NCI-H748 (cell line): ENCODE results near the gene TGFBI.

Experiments used
- DNase-seq: peaks from one replicate; lab custom pipeline; 2025; ENCODE audit not compliant: unreplicated experiment; lab: John Stamatoyannopoulos, UW

TGFBI gene

DNA sequence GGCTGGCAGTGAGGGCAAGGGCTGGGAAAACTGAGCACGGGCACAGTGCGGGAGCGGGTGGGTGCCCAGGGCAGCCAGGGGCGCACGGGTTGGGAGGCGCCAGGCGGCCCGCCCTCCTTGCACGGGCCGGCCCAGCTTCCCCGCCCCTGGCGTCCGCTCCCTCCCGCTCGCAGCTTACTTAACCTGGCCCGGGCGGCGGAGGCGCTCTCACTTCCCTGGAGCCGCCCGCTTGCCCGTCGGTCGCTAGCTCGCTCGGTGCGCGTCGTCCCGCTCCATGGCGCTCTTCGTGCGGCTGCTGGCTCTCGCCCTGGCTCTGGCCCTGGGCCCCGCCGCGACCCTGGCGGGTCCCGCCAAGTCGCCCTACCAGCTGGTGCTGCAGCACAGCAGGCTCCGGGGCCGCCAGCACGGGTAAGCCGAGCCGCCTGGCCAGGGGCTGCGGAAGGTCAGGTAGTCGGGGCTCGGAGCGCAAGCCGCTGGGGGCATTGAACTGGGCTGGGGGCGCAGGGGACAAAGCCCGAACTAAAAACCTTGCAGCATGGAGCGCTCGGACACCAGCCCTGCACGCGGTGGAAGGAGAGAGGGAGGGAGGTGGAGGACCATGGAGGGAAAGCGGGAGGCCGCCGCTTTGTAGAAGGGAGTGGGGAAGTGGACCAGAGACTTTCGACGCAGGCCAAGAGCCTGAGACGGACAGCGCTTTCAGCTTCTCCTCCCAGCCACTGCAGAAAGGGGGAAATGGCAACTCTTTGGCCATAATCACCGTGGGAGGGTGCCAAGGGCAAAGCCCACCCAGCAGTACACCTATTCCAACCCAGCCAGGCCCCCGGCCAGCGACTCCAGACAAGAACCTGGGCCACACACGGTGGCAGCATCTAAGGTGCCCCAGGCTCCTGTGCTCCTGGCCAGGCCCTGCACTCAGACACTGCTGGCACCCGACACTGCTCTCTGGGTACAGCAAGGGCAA lies at the start of gene TGFBI:
Gene TGFBI (plus strand): TSS at position 207 of the 961 bp plus-strand sequence. CDS start 68 bp downstream, at position 275.
- no peak for DNase-seq

GRCh38 chr5:135978993-135979392 lies 49.8 kb upstream of the TGFBI start:
- DNase-seq = no peak

- DNase-seq = no peak
Measured at GRCh38 chr5:135979510-135979909, 49.3 kb upstream of the TGFBI start.

DNA sequence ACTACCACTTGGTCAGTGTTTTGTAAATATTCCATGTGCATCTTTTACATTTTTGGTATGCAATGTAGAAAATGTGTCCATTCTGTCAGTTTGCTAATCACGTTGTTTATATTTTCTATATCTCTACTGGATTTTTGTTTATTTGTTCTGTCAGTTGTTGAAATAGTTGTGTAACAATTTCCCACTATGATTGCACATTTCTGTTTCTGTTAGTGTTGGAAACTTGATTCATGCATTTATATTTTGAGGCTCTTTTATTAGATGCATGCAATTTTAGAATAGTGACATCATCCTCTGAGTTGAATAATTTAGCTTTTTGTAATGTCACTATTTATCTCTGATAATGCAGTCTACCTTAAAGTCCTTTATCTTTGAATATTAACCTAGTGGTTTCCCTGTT lies 48.2 kb upstream of the TGFBI start:
- DNase-seq = no peak

DNA sequence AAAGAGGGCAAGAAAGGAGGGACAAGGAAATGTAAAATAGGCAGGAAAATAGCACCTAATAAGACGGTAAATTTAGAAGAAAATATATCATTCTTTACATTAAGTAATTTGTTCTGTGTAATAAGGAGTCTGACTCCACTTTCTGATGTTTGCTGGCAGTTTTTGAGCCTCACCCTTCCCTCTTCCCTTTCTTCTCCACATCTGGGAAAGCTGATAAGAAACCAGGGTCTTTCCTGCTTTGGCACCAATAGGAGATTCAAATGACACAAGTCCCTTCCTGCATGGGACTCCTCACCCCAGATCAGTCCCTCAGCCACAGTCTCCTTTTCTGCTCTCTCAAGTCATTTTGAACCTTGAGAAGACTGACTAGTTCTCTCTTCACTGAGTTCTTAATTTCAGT lies 42.8 kb upstream of the TGFBI start:
- no peak for DNase-seq

DNA sequence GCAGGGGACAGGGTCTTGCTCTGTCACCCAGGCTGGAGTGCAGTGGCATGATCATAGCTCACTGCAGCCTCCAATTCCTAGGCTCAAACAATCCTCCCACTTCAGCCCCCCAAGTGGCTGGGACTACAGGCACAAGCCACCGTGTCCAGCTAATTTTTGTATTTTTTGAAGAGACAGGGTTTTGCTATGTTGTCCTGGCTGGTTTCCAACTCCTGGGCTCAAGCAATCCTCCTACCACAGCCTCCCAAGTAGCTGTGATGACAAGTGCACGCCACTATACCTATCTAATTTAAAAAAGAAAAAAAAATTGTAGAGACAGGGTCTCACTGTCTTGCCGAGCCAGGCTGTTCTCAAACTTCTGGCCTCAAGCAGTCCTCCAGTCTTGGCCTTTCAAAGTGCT lies 42.4 kb upstream of the TGFBI start:
- DNase-seq = no peak

DNA sequence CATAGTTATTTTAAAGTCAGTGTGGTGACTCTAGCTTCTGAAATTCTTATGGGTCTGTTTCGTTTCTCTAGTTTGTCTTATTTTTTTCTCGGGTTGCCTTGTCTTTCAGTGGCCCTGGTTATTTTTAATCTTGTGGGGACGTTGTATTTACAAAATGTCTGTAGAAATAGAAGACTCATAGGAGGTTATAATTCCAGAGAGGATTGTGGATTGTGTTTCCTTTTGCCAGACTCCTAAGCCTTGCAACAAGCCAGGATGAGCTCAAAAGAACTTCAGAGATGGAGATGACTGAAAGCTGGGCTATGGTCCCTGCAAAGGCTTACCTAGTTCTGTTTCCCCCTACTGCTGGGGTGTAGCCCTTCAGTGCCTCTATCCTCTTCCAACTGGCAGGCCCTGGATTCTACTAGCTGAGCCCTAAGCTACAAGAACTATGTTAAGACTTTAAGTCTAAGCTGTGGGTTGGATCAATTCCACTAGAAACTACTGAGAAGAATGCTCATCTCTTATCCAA lies 41.8 kb upstream of the TGFBI start:
- no peak for DNase-seq

DNA sequence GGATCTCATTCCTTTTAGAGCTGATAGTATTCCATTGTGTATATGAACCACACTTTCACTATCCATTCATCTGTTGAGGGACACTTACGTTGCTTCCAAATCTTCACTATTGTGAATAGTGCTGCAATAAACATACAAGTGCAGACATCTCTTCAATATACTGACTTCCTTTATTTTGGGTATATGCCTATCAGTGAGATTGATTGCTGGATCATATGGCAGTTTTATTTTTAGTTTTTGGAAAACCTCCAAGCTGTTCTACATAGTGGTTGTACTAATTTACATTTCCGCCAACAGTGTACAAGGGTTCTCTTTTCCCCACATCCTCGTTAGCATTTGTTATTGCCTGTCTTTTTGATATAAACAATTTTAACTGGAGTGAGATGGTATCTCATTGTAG lies 40.2 kb upstream of the TGFBI start:
- DNase-seq = no peak

DNA sequence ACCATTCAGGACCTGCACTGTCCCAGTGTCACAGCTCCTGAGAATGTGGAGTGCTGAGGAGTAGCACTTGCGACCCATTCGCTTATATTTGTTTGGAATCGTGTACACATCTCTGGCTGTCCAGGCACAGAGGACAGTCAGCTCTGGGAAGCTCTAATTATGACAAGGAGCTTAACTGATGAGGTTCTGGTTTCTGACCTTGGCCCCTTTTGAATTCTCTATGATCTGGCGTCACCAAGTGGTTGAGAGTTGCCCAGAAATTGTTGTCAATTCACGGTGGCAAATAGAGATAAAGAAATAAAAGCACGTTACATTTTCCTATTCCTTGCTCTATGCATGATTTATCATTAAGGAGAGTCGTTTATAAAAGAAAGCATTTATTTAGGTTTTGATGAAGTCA lies 39.1 kb upstream of the TGFBI start:
- DNase-seq = no peak

DNA sequence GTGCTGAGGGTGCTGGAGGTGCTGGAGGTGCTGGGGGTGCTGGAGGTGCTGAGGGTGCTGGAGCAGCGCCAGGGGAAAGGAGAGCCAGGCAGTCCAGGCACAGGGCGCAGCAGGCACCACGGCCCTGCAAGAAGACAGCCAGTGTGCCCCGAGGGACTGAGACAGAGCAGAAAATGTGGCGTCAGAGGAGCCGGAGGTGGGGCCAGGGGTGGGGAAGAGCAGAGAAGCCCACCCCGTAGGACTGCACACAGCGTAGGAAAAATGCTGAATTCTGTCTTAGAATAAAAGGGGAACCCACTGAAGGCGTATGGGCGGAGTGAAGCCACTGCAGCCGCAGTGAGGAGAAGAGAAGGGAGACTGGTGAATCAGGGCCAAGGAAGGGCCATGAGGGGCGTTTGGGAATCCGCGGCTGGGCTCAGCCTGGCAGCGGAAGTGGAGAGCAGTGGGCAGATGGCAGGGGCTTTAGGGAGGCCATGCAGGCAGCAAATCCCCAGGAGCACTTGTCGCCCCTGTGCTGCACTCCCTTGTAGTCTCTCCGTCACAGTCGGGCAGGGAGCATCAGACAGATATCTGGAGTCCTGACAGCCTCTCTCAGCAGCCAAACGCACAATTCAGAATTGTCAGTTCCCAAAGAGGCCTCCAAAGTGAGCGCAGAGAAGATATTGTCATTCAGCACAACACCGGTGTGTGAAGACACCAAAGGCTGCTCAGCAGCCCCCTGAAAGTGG lies 38.1 kb upstream of the TGFBI start:
- DNase-seq = no peak

DNA sequence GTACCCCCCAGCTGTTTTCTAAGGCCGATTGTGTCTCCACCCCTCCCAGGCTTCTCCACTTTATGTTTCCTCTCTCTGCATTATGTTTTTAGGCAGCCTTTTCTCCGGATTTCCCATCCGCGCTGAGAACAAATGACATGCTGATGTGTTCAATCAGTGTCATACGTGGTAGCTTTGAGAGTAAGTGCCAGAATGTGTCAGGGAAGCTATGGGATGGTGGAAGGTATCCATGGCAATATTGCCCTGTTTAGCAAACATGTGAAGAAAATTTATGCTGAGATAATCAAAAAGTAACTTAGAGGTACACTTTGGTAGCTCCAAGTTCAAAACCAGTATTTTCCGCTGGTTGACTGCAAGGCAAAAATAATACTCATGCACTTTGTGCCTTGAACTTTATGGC lies 37.4 kb upstream of the TGFBI start:
- DNase-seq = no peak

- no peak for DNase-seq
Measured at GRCh38 chr5:135993335-135993879, 35.4 kb upstream of the TGFBI start.

- DNase-seq = no peak
Measured at GRCh38 chr5:135993880-135994636, 34.7 kb upstream of the TGFBI start.

DNA sequence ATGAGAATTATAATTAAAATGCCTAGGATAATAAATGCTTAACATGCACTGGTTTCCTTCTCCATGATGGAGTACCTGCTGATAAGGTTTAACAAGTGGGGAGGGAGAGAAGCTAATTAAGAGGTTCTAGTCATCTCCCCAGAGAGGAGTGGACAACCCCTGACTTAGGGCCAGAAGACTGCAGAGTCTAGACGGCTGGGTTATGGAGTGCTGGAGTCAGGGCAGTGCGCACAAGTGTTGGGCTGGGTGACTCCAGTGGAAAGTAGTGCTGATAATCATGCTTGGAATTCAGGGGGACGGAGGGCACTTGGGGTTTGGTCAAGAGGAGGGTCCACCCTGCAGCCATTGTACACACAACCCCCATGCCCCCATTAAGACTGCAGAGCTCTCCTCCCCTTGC lies 32.8 kb upstream of the TGFBI start:
- DNase-seq = no peak

GRCh38 chr5:135996611-135997010 lies 32.2 kb upstream of the TGFBI start:
- no peak for DNase-seq

- DNase-seq = no peak
Measured at GRCh38 chr5:135997673-135998335, 31.0 kb upstream of the TGFBI start.

DNA sequence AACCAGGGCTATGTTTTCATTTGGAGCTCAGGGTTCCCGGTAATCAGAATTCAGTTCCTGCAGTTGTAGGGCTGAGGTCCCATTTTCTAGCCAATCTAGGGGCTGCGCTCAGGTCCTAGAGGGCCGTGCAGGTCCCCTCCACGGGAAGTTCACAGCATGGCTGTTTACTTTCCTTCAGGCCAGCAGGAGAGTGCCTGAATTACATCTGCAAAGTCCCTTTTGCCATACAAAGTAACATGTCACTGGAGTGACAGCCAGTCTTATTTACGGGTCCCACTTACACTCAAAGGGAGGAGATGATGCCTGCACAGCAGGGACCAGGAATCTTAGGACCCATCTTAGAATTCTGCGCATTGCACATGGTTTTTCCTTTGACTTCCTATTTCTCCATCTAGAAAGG lies 29.9 kb upstream of the TGFBI start:
- DNase-seq = no peak

DNA sequence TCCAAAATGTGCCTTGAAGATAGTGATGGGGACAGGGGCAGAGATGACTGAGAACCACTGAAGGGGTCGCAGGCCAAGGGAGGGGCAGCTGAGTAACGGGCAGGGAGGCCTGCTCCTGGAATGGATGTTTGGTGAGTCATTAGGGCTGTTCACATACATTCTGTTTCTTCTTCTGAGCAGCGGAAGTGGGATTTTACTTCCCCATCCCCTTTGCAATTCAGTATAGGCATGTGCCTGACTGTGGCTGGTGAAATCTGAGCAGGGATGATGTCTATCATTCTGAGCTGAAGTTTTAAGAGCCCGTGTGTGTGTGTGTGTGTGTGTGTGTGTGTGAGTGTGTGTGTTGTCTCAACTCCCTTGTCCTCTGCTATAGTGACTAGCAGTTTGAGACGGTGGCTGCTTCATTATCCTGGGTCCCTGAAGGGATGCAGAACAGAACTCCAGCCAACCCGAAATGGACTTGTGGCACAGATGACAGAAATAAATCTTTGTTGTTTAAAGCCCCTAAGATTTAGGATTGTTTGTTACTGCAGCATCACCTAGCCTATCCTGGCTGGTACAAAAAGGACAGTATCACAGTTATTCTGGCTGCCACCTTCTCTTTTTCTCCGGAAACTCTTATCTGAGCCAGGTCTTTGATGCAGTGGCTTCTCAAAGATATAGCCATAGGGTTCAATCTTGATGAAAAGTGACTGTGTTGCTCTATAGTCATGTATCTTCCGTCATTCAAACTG lies 29.2 kb upstream of the TGFBI start:
- DNase-seq = no peak

GRCh38 chr5:136000147-136000546 lies 28.6 kb upstream of the TGFBI start:
- no peak for DNase-seq

GRCh38 chr5:136000932-136001331 lies 27.9 kb upstream of the TGFBI start:
- no peak for DNase-seq
